B cell (primary cell): ENCODE measurements around the gene GRAMD2A. TPM values are rescaled to one million over a fixed set of nuclear protein-coding genes. Genes with fewer than 3 reads are reported as not detected.

Experiments used
- ATAC-seq: fragments of 200-7000 bp; cut with Tn5 transposase; one replicate; pipeline ENCODE4 v1.10.0; 2021; ENCODE audit warnings: low read depth, mild to moderate bottlenecking, moderate number of reproducible peaks, moderate library complexity
- CTCF ChIA-PET: fragments of 350-600 bp; sonication (Branson Sonifier 250); formaldehyde crosslinking; loops from one replicate; lab custom pipeline; 2021; ENCODE audit warnings: antibody characterized with exemption, inconsistent platforms; lab: Charles Lee
- POLR2A ChIA-PET: fragments of 350-600 bp; sonication (Branson Sonifier 250); formaldehyde crosslinking; loops from one replicate; lab custom pipeline; 2021; ENCODE audit warnings: antibody characterized with exemption; lab: Charles Lee
- DNase-seq: peaks from one replicate; pipeline ENCODE4 v3.0.0; 2013
- H2AFZ ChIP-seq: 2 replicates; pipeline ENCODE4 v1.6.1; 2012; ENCODE audit warnings: mild to moderate bottlenecking, low read depth, low read length; ENCODE audit not compliant: insufficient read depth, poor library complexity, severe bottlenecking
- H3K27ac ChIP-seq, 2 donors: 1 replicate in 1 of 2; 2 replicates in 1 of 2; pipeline ENCODE4 v1.5.1; 2012 to 2013; ENCODE audit warnings: low read length in 2 of 2, mild to moderate bottlenecking in 2 of 2, moderate library complexity in 1 of 2
- H3K27me3 ChIP-seq, 4 experiments: fragments of 200-600 bp in 1 of 4; sonication (generic) in 1 of 4; replicated peaks in 1 of 4; 1 replicate in 2 of 4; 2 replicates in 2 of 4; pipeline versions ENCODE4 v1.6.1 to v1.7.0; 2013 to 2016; ENCODE audit warnings: low read length in 3 of 4, mild to moderate bottlenecking in 2 of 4, mixed read lengths in 1 of 4, moderate library complexity in 1 of 4; ENCODE audit not compliant: insufficient read depth in 4 of 4, control insufficient read depth in 3 of 4; ENCODE audit errors: control extremely low read depth in 1 of 4
- H3K36me3 ChIP-seq, 2 experiments: replicated peaks in 1 of 2; 1 replicate in 1 of 2; 2 replicates in 1 of 2; pipeline versions ENCODE4 v1.6.1 to v1.7.1; 2013; ENCODE audit warnings: low read length in 1 of 2; ENCODE audit not compliant: insufficient read depth in 2 of 2, control insufficient read depth in 1 of 2; ENCODE audit errors: control extremely low read depth in 1 of 2, extremely low read depth in 1 of 2
- H3K4me1 ChIP-seq, 2 donors: fragments of 200-600 bp in 1 of 2; sonication (generic) in 1 of 2; 1 replicate in 1 of 2; 2 replicates in 1 of 2; pipeline versions ENCODE4 v1.5.1 to v1.6.1; 2013 to 2017; ENCODE audit warnings: low read length in 2 of 2; ENCODE audit not compliant: control insufficient read depth in 2 of 2, insufficient read depth in 2 of 2
- H3K4me2 ChIP-seq: replicated peaks from 2 replicates; pipeline ENCODE3; 2012; ENCODE audit warnings: mild to moderate bottlenecking, low read depth, low read length; ENCODE audit not compliant: poor library complexity, severe bottlenecking
- H3K4me3 ChIP-seq, 5 experiments: fragments of 200-600 bp in 1 of 5; sonication (generic) in 1 of 5; 1 replicate in 3 of 5; 2 replicates in 2 of 5; pipeline versions ENCODE4 v1.5.1 to v1.7.0; 2011 to 2016; ENCODE audit warnings: low read length in 4 of 5, mild to moderate bottlenecking in 4 of 5, low read depth in 2 of 5, control low read depth in 1 of 5, moderate library complexity in 1 of 5; ENCODE audit not compliant: insufficient read depth in 1 of 5; ENCODE audit errors: control extremely low read depth in 1 of 5, extremely low read depth in 1 of 5
- H3K79me2 ChIP-seq: fragments of 200-600 bp; sonication (generic); one replicate; pipeline ENCODE4 v1.6.0; 2016; ENCODE audit warnings: low read length; ENCODE audit not compliant: control insufficient read depth, insufficient read depth
- H3K9ac ChIP-seq: fragments of 200-600 bp; sonication (generic); 2 replicates; pipeline ENCODE4 v1.6.1; 2017; ENCODE audit warnings: mild to moderate bottlenecking, low read length, moderate library complexity
- H3K9me3 ChIP-seq, 3 donors: one replicate each; pipeline versions ENCODE4 v1.6.1 to v1.7.1; 2013; ENCODE audit warnings: low read length in 2 of 3; ENCODE audit not compliant: control insufficient read depth in 2 of 3, insufficient read depth in 1 of 3; ENCODE audit errors: control extremely low read depth in 1 of 3
- H4K20me1 ChIP-seq: 2 replicates; pipeline ENCODE4 v1.6.0; 2012; ENCODE audit warnings: mild to moderate bottlenecking, low read length; ENCODE audit not compliant: insufficient read depth, control insufficient read depth, poor library complexity, severe bottlenecking
- H3K27ac Mint-ChIP-seq: one replicate; pipeline ENCODE4 v1.8.0; 2021; ENCODE audit warnings: mixed read lengths
- H3K27me3 Mint-ChIP-seq: one replicate; pipeline ENCODE4 v1.8.0; 2021; ENCODE audit warnings: mixed read lengths
- H3K4me1 Mint-ChIP-seq: one replicate; pipeline ENCODE4 v1.8.0; 2021; ENCODE audit warnings: mixed read lengths
- H3K4me3 Mint-ChIP-seq: one replicate; pipeline ENCODE4 v1.8.0; 2021; ENCODE audit warnings: mixed read lengths
- H3K9me3 Mint-ChIP-seq: one replicate; pipeline ENCODE4 v1.8.0; 2022; ENCODE audit warnings: mixed read lengths; ENCODE audit not compliant: insufficient read depth
- CTCF ChIP-seq: fragments of 200-600 bp; IDR thresholded peaks from one replicate; pipeline ENCODE4 v1.8.0; 2022; ENCODE audit warnings: antibody characterized with exemption, mild to moderate bottlenecking
- EZH2 ChIP-seq: IDR thresholded peaks from 2 replicates; pipeline ENCODE4 v1.6.1; 2012; ENCODE audit warnings: borderline replicate concordance, low read depth, mild to moderate bottlenecking, moderate library complexity, low read length; ENCODE audit not compliant: insufficient read depth, poor library complexity, severe bottlenecking
- WGBS: methylation state at CpG from one replicate; pipeline ENCODE4 v1.1.5; 2013; ENCODE audit warnings: missing lambda C conversion rate; ENCODE audit not compliant: insufficient coverage; 5-methylcytosine and 5-hydroxymethylcytosine counted together
- intact Hi-C: fragments of 100-400 bp; cut with micrococcal nuclease; formaldehyde crosslinking; loops from one replicate; pipeline ENCODE4 v1.10.0; 2022
- polyA plus RNA-seq: library from polyadenylated mRNA; depleted of rRNA; stranded (reverse); fragments of >200 nt; gene quantifications from 2 replicates; pipeline ENCODE4 v1.2.3, GENCODE V29; 2012
- total RNA-seq, 2 donors: library from RNA; stranded (reverse); fragments of 120-200 nt in 1 of 2; gene quantifications; 1 replicate in 1 of 2; 2 replicates in 1 of 2; pipeline versions ENCODE4 v1.2.3 to v1.2.4, GENCODE V29; 2013 to 2022

Gene GRAMD2A
- total and polyA plus RNA-seq, 2 donors (not counting 1 experiment from before 2014, with no cell fraction given), result not detected

GRCh38 chr15:72141171-72142084 is 56.2 kb downstream of the GRAMD2A start:
- peak overlapping the region; percentile 51 for H3K4me2 ChIP-seq
- Mint-ChIP-seq H3K4me1 (peaks cover 14% of the 10 kb centered on the region), H3K4me3 (peak overlapping the region; percentile 14), H3K27me3 (peaks cover 3% of the 10 kb centered on the region), H3K27ac (peak overlapping the region; percentile 75), H3K9me3 (no peaks in the 10 kb centered on the region)
- H3K79me2 ChIP-seq, result no peaks in the 10 kb centered on the region
- CTCF ChIA-PET, result interaction anchor here (0.9 to 1.9 kb wide), 3 partner anchors 12 to 398 kb away, joined by 3 to 11 read pairs (median 4); no protein-coding TSS in a partner anchor
- no peak overlapping the region for H3K4me3 ChIP-seq
- H4K20me1 ChIP-seq, result no peaks in the 10 kb centered on the region
- DNase-seq (peak; percentile 41), ATAC-seq (peak; percentile 78)
- peak overlapping the region; percentile 45 for H3K9ac ChIP-seq
- H3K27ac ChIP-seq, result peak overlapping the region in 1 of 2 donors; percentile 76
- peaks cover 6 to 11% of the 10 kb centered on the region in 2 donors for H3K4me1 ChIP-seq
- 45% methylated on average over 1 of the region's 4 CpGs for WGBS
- no peaks in the 10 kb centered on the region for H3K9me3 ChIP-seq
- H3K36me3 ChIP-seq, result no peaks in the 10 kb centered on the region
- TF ChIP-seq EZH2 (no peak), CTCF (no peak)
- POLR2A ChIA-PET, result no interaction called here
- H2AFZ ChIP-seq, result peak overlapping the region; percentile 26
- intact Hi-C loops, result no loop called here
- H3K27me3 ChIP-seq, result no peaks in the 10 kb centered on the region

GRCh38 chr15:72140088-72140487 is 57.5 kb downstream of the GRAMD2A start:
- Histone ChIP-seq H3K4me1 (peaks cover 6 to 11% of the 10 kb centered on the region in 2 donors), H4K20me1 (no peaks in the 10 kb centered on the region), H3K4me2 (no peak overlapping the region), H3K9ac (no peak overlapping the region), H3K9me3 (no peaks in the 10 kb centered on the region), H3K79me2 (no peaks in the 10 kb centered on the region), H3K27me3 (no peaks in the 10 kb centered on the region), H3K36me3 (no peaks in the 10 kb centered on the region), H3K27ac (no peak overlapping the region), H2AFZ (no peak overlapping the region), H3K4me3 (no peak overlapping the region)
- POLR2A ChIA-PET, result no interaction called here
- Mint-ChIP-seq H3K4me3 (no peak overlapping the region), H3K4me1 (peaks cover 14% of the 10 kb centered on the region), H3K27ac (no peak overlapping the region), H3K9me3 (no peaks in the 10 kb centered on the region), H3K27me3 (no peaks in the 10 kb centered on the region)
- intact Hi-C loops, result no loop called here
- TF ChIP-seq EZH2 (no peak), CTCF (no peak)
- ATAC-seq (no peak), DNase-seq (no peak)
- CTCF ChIA-PET, result interaction anchor here (1.3 to 1.6 kb wide), 2 partner anchors 13 to 86 kb away, joined by 3 to 4 read pairs; no protein-coding TSS in a partner anchor
- WGBS, result no CpG with 5 or more reads among the region's 3 CpGs
